Measurements from ENCODE around the gene FAHD2A. TPM values are rescaled to one million over a fixed set of nuclear protein-coding genes. Genes with fewer than 3 reads are reported as not detected.

Gene FAHD2A
- total and polyA plus RNA-seq, 2 of the 8 experiments (the other 6 are each of a cell fraction or from before 2014, with no cell fraction given): 24.2 to 26.7 TPM

- H2BK120ac ChIP-seq (replicated peaks; ENCODE audit: low read depth, low read length): no peak overlapping the region
- no peak overlapping the region for H2BK12ac ChIP-seq (ENCODE audit: low read depth, low read length)
- ChIA-PET POLR2A (ENCODE audit: partially characterized antibody) (no interaction called here), CTCF (ENCODE audit: partially characterized antibody) (interaction anchor here (1.4 kb wide), 1 partner anchor 12 kb away, joined by 4 read pairs; no protein-coding TSS in a partner anchor)
- peaks cover 50 to 95% of the 10 kb centered on the region in 2 experiments for H3K9me3 ChIP-seq (ENCODE audit: insufficient read depth in 2 of 2, low read depth in 1 of 2, low read length in 1 of 2)
- no peak overlapping the region for H3K23ac ChIP-seq (ENCODE audit: insufficient read length)
- H3K4ac ChIP-seq (replicated peaks; ENCODE audit: insufficient read length, low read depth, low read length): no peak overlapping the region
- H3K14ac ChIP-seq (ENCODE audit: insufficient read length): no peak overlapping the region
- no peak overlapping the region for H2BK15ac ChIP-seq (ENCODE audit: low read length)
- no peak overlapping the region for H3K9ac ChIP-seq (replicated peaks in 1 of 4; ENCODE audit: extremely low read depth in 1 of 4, low read depth in 3 of 4, low read length in 3 of 4)
- no peak overlapping the region for H2BK5ac ChIP-seq (ENCODE audit: low read depth, low read length)
- no peaks in the 10 kb centered on the region for H4K20me1 ChIP-seq (replicated peaks in 1 of 2; ENCODE audit: control insufficient read depth in 1 of 2, insufficient read depth in 2 of 2, low read length in 2 of 2)
- H3K4me3 ChIP-seq (ENCODE audit: extremely low read depth in 1 of 4, insufficient read depth in 2 of 4, low read depth in 3 of 4, low read length in 4 of 4): no peak overlapping the region
- H3K36me3 ChIP-seq (ENCODE audit: control insufficient read depth in 2 of 4, insufficient read depth in 4 of 4, low read length in 3 of 4): no peaks in the 10 kb centered on the region
- H4K5ac ChIP-seq (ENCODE audit: insufficient read length, low read depth, low read length): no peak overlapping the region
- H2BK20ac ChIP-seq (ENCODE audit: low read length): no peak overlapping the region
- 80% methylated on average over 8 of the region's 8 CpGs; no CpG with 5 or more reads in 1 of the 2 experiments for WGBS, 2 experiments (ENCODE audit: extremely low coverage in 1 of 2, insufficient coverage in 1 of 2, insufficient read length in 1 of 2, insufficient replicate concordance in 2 of 2, low coverage in 1 of 2, low lambda C conversion rate in 2 of 2, missing lambda C conversion rate in 1 of 2)
- FAIRE-seq (no peak), DNase-seq (ENCODE audit: low read depth in 1 of 2, low spot score in 2 of 2) (no peak)
- H4K91ac ChIP-seq (replicated peaks; ENCODE audit: insufficient read length, low read length): no peak overlapping the region
- no peak overlapping the region for H3K4me2 ChIP-seq (ENCODE audit: insufficient read depth in 1 of 2, low read depth in 2 of 2, low read length in 2 of 2)
- H3K18ac ChIP-seq (ENCODE audit: extremely low read depth, low read length): no peak overlapping the region
- no peak overlapping the region for H4K8ac ChIP-seq (ENCODE audit: extremely low read depth, insufficient read depth, low read length)
- no peak overlapping the region for H2AK5ac ChIP-seq (ENCODE audit: low read depth, low read length)
- no peaks in the 10 kb centered on the region for H3K23me2 ChIP-seq (ENCODE audit: low read depth, low read length)
- TF ChIP-seq CHD1 (IDR thresholded peaks at IDR 0.05; ENCODE audit: low read depth, low read length): no peak
- TF ChIP-seq ATF2 (IDR thresholded peaks at IDR 0.05; ENCODE audit: low read length): no peak
- TF ChIP-seq GTF2F1 (IDR thresholded peaks at IDR 0.05; ENCODE audit: borderline replicate concordance, low read depth, low read length): no peak
- TF ChIP-seq TEAD4 (IDR thresholded peaks at IDR 0.05; ENCODE audit: low read depth, low read length): no peak
- peak in 1 of 3 experiments; percentile 19; a peak in 1 of 4 replicates for TF ChIP-seq CTCF (IDR thresholded peaks at IDR 0.05; ENCODE audit: control extremely low read depth in 1 of 3, insufficient read depth in 1 of 3, low read depth in 1 of 3, low read length in 3 of 3)
- H3K4me1 ChIP-seq (replicated peaks in 1 of 4; ENCODE audit: control insufficient read depth in 3 of 4, insufficient read depth in 4 of 4, low read length in 3 of 4): no peaks in the 10 kb centered on the region; a peak in 1 of 7 replicates
- no peaks in the 10 kb centered on the region for H3K79me1 ChIP-seq (ENCODE audit: low read depth, low read length)
- no peaks in the 10 kb centered on the region for H3K79me2 ChIP-seq (ENCODE audit: control insufficient read depth in 1 of 2, insufficient read depth in 2 of 2, low read length in 2 of 2)
- H3K27me3 ChIP-seq (replicated peaks in 1 of 4; ENCODE audit: control insufficient read depth in 3 of 4, extremely low read depth in 1 of 4, insufficient read depth in 3 of 4, low read length in 3 of 4): peaks cover 0 to 2% (median 0%) of the 10 kb centered on the region in 4 experiments; a peak in 1 of 7 replicates
- H3K27ac ChIP-seq (ENCODE audit: low read depth, low read length): no peak overlapping the region
- no peak overlapping the region for H3K56ac ChIP-seq (replicated peaks; ENCODE audit: insufficient read length, low read depth, low read length)
- H2AFZ ChIP-seq (ENCODE audit: low read length): no peak overlapping the region
These were observed 9.6 kb upstream of the FAHD2A start for GRCh38 chr2:95392730-95393455.
